ENCODE results near the gene MYL4.

DNA sequence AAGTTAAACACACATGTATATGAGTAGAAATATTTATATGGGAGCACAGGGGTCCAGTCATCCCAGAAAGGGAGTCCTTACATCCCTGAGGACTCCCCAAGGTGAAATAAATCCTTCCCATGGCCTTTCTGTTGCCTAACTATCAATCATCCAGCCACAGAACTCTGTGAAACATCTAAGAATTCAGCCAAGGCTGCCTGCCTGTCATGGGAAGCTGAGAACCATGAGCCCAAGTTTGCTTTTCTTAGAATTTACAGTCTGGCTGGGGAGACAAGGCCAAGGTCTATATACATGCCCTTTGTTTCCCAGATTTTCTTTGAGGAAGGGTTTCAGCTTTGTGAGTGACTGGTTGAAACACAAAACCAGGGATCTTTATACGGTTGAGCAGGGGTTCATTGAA is 15.8 kb downstream of the MYL4 start:
- TF ChIP-seq, protein P1, sequence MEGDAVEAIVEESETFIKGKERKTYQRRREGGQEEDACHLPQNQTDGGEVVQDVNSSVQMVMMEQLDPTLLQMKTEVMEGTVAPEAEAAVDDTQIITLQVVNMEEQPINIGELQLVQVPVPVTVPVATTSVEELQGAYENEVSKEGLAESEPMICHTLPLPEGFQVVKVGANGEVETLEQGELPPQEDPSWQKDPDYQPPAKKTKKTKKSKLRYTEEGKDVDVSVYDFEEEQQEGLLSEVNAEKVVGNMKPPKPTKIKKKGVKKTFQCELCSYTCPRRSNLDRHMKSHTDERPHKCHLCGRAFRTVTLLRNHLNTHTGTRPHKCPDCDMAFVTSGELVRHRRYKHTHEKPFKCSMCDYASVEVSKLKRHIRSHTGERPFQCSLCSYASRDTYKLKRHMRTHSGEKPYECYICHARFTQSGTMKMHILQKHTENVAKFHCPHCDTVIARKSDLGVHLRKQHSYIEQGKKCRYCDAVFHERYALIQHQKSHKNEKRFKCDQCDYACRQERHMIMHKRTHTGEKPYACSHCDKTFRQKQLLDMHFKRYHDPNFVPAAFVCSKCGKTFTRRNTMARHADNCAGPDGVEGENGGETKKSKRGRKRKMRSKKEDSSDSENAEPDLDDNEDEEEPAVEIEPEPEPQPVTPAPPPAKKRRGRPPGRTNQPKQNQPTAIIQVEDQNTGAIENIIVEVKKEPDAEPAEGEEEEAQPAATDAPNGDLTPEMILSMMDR (conservative IDR thresholded peaks at IDR 0.05; ENCODE audit: low read length), result no peak
- TF ChIP-seq EZH2phosphoT487 (IDR thresholded peaks at IDR 0.05; ENCODE audit: borderline replicate concordance), result no peak
